Measurements from ENCODE around the gene NR3C2.

The NR3C2 gene

GRCh38 chr4:148184922-148185321, 257.3 kb downstream of the NR3C2 start:
- Histone ChIP-seq H3K4me1 (ENCODE audit: control insufficient read depth, insufficient read depth, low read length) (no peaks in the 10 kb centered on the region), H3K27me3 (ENCODE audit: control insufficient read depth, insufficient read depth, low read length) (no peaks in the 10 kb centered on the region), H3K4me3 (ENCODE audit: low read length) (no peak overlapping the region), H3K27ac (ENCODE audit: low read length) (no peak overlapping the region), H3K9me3 (ENCODE audit: control insufficient read depth, insufficient read depth, low read length) (no peaks in the 10 kb centered on the region), H3K36me3 (ENCODE audit: control insufficient read depth, insufficient read depth, low read length) (no peaks in the 10 kb centered on the region)
- no CpG with 5 or more reads among the region's 4 CpGs for WGBS (ENCODE audit: insufficient coverage, insufficient read length)
- DNase-seq (ENCODE audit: low read depth, low spot score): no peak

GRCh38 chr4:148182230-148182911, 259.8 kb downstream of the NR3C2 start:
- WGBS (ENCODE audit: insufficient coverage, insufficient read length): no CpG with 5 or more reads among the region's 3 CpGs
- Histone ChIP-seq H3K4me3 (ENCODE audit: low read length) (no peak overlapping the region), H3K9me3 (ENCODE audit: control insufficient read depth, insufficient read depth, low read length) (no peaks in the 10 kb centered on the region), H3K4me1 (ENCODE audit: control insufficient read depth, insufficient read depth, low read length) (no peaks in the 10 kb centered on the region), H3K27me3 (ENCODE audit: control insufficient read depth, insufficient read depth, low read length) (no peaks in the 10 kb centered on the region), H3K27ac (ENCODE audit: low read length) (no peak overlapping the region), H3K36me3 (ENCODE audit: control insufficient read depth, insufficient read depth, low read length) (no peaks in the 10 kb centered on the region)
- no peak for DNase-seq (ENCODE audit: low read depth, low spot score)

GRCh38 chr4:148173397-148174017, 268.7 kb downstream of the NR3C2 start:
- Histone ChIP-seq H3K27ac (ENCODE audit: low read length) (no peak overlapping the region), H3K9me3 (ENCODE audit: control insufficient read depth, insufficient read depth, low read length) (no peaks in the 10 kb centered on the region; the same call in 1 of the 2 replicates), H3K27me3 (ENCODE audit: control insufficient read depth, insufficient read depth, low read length) (no peaks in the 10 kb centered on the region), H3K36me3 (ENCODE audit: control insufficient read depth, insufficient read depth, low read length) (no peaks in the 10 kb centered on the region), H3K4me3 (ENCODE audit: low read length) (no peak overlapping the region), H3K4me1 (ENCODE audit: control insufficient read depth, insufficient read depth, low read length) (no peaks in the 10 kb centered on the region)
- no CpG with 5 or more reads among the region's 5 CpGs for WGBS (ENCODE audit: insufficient coverage, insufficient read length)
- no peak for DNase-seq (ENCODE audit: low read depth, low spot score)

- Histone ChIP-seq H3K4me1 (ENCODE audit: control insufficient read depth, insufficient read depth, low read length) (no peaks in the 10 kb centered on the region), H3K27me3 (ENCODE audit: control insufficient read depth, insufficient read depth, low read length) (no peaks in the 10 kb centered on the region), H3K36me3 (ENCODE audit: control insufficient read depth, insufficient read depth, low read length) (no peaks in the 10 kb centered on the region), H3K27ac (ENCODE audit: low read length) (no peak overlapping the region), H3K4me3 (ENCODE audit: low read length) (no peak overlapping the region), H3K9me3 (ENCODE audit: control insufficient read depth, insufficient read depth, low read length) (no peaks in the 10 kb centered on the region; the same call in 1 of the 2 replicates)
- DNase-seq (ENCODE audit: low read depth, low spot score): no peak
- no CpG with 5 or more reads among the region's 3 CpGs for WGBS (ENCODE audit: insufficient coverage, insufficient read length)
Measured at GRCh38 chr4:148171596-148171995, 270.6 kb downstream of the NR3C2 start.

GRCh38 chr4:148170408-148171365, 271.5 kb downstream of the NR3C2 start:
- H3K9me3 ChIP-seq (ENCODE audit: control insufficient read depth, insufficient read depth, low read length): no peaks in the 10 kb centered on the region; the same call in 1 of the 2 replicates
- H3K4me3 ChIP-seq (ENCODE audit: low read length): no peak overlapping the region
- no peaks in the 10 kb centered on the region for H3K27me3 ChIP-seq (ENCODE audit: control insufficient read depth, insufficient read depth, low read length)
- no peaks in the 10 kb centered on the region for H3K36me3 ChIP-seq (ENCODE audit: control insufficient read depth, insufficient read depth, low read length)
- no CpG with 5 or more reads among the region's 7 CpGs for WGBS (ENCODE audit: insufficient coverage, insufficient read length)
- no peak overlapping the region for H3K27ac ChIP-seq (ENCODE audit: low read length)
- no peaks in the 10 kb centered on the region for H3K4me1 ChIP-seq (ENCODE audit: control insufficient read depth, insufficient read depth, low read length)
- no peak for DNase-seq (ENCODE audit: low read depth, low spot score)

- DNase-seq (ENCODE audit: low read depth, low spot score): no peak
- Histone ChIP-seq H3K4me3 (ENCODE audit: low read length) (no peak overlapping the region), H3K4me1 (ENCODE audit: control insufficient read depth, insufficient read depth, low read length) (no peaks in the 10 kb centered on the region), H3K27ac (ENCODE audit: low read length) (no peak overlapping the region), H3K9me3 (ENCODE audit: control insufficient read depth, insufficient read depth, low read length) (no peaks in the 10 kb centered on the region), H3K27me3 (ENCODE audit: control insufficient read depth, insufficient read depth, low read length) (no peaks in the 10 kb centered on the region), H3K36me3 (ENCODE audit: control insufficient read depth, insufficient read depth, low read length) (no peaks in the 10 kb centered on the region)
- no CpG with 5 or more reads among the region's 6 CpGs for WGBS (ENCODE audit: insufficient coverage, insufficient read length)
Measured at GRCh38 chr4:148166132-148166591, 276.1 kb downstream of the NR3C2 start.

- WGBS (ENCODE audit: insufficient coverage, insufficient read length): no CpG with 5 or more reads among the region's 2 CpGs
- DNase-seq (ENCODE audit: low read depth, low spot score): no peak
- Histone ChIP-seq H3K4me3 (ENCODE audit: low read length) (no peak overlapping the region), H3K9me3 (ENCODE audit: control insufficient read depth, insufficient read depth, low read length) (no peaks in the 10 kb centered on the region), H3K4me1 (ENCODE audit: control insufficient read depth, insufficient read depth, low read length) (no peaks in the 10 kb centered on the region), H3K27me3 (ENCODE audit: control insufficient read depth, insufficient read depth, low read length) (no peaks in the 10 kb centered on the region), H3K27ac (ENCODE audit: low read length) (no peak overlapping the region), H3K36me3 (ENCODE audit: control insufficient read depth, insufficient read depth, low read length) (no peaks in the 10 kb centered on the region)
Measured at GRCh38 chr4:148164557-148164956, 277.7 kb downstream of the NR3C2 start.

- H3K36me3 ChIP-seq (ENCODE audit: control insufficient read depth, insufficient read depth, low read length): no peaks in the 10 kb centered on the region
- no peaks in the 10 kb centered on the region for H3K27me3 ChIP-seq (ENCODE audit: control insufficient read depth, insufficient read depth, low read length)
- DNase-seq (ENCODE audit: low read depth, low spot score): no peak
- H3K9me3 ChIP-seq (ENCODE audit: control insufficient read depth, insufficient read depth, low read length): no peaks in the 10 kb centered on the region
- no peak overlapping the region for H3K27ac ChIP-seq (ENCODE audit: low read length)
- H3K4me1 ChIP-seq (ENCODE audit: control insufficient read depth, insufficient read depth, low read length): no peaks in the 10 kb centered on the region
- no peak overlapping the region for H3K4me3 ChIP-seq (ENCODE audit: low read length)
- no CpG with 5 or more reads among the region's 1 CpG for WGBS (ENCODE audit: insufficient coverage, insufficient read length)
Measured at GRCh38 chr4:148162991-148163390, 279.2 kb downstream of the NR3C2 start.

- H3K27ac ChIP-seq (ENCODE audit: low read length): no peak overlapping the region
- H3K27me3 ChIP-seq (ENCODE audit: control insufficient read depth, insufficient read depth, low read length): no peaks in the 10 kb centered on the region
- H3K4me1 ChIP-seq (ENCODE audit: control insufficient read depth, insufficient read depth, low read length): no peaks in the 10 kb centered on the region
- no CpG with 5 or more reads among the region's 5 CpGs for WGBS (ENCODE audit: insufficient coverage, insufficient read length)
- DNase-seq (ENCODE audit: low read depth, low spot score): no peak
- no peaks in the 10 kb centered on the region for H3K36me3 ChIP-seq (ENCODE audit: control insufficient read depth, insufficient read depth, low read length)
- no peaks in the 10 kb centered on the region for H3K9me3 ChIP-seq (ENCODE audit: control insufficient read depth, insufficient read depth, low read length)
- no peak overlapping the region for H3K4me3 ChIP-seq (ENCODE audit: low read length)
Measured at GRCh38 chr4:148162519-148162918, 279.7 kb downstream of the NR3C2 start.

GRCh38 chr4:148161601-148162000, 280.6 kb downstream of the NR3C2 start:
- DNase-seq (ENCODE audit: low read depth, low spot score): no peak
- Histone ChIP-seq H3K36me3 (ENCODE audit: control insufficient read depth, insufficient read depth, low read length) (no peaks in the 10 kb centered on the region), H3K4me1 (ENCODE audit: control insufficient read depth, insufficient read depth, low read length) (no peaks in the 10 kb centered on the region), H3K4me3 (ENCODE audit: low read length) (no peak overlapping the region), H3K27ac (ENCODE audit: low read length) (no peak overlapping the region), H3K9me3 (ENCODE audit: control insufficient read depth, insufficient read depth, low read length) (no peaks in the 10 kb centered on the region), H3K27me3 (ENCODE audit: control insufficient read depth, insufficient read depth, low read length) (no peaks in the 10 kb centered on the region)
- WGBS (ENCODE audit: insufficient coverage, insufficient read length): 100% methylated on average over 1 of the region's 2 CpGs
